ENCODE results near the gene SEMA3B. TPM values are rescaled to one million over a fixed set of nuclear protein-coding genes. Genes with fewer than 3 reads are reported as not detected.
"Not testable (repeated sequence)": the region's sequence is repeated elsewhere in the genome, so short reads cannot be mapped to it uniquely, and the experiment has no call there.

The SEMA3B gene
- total and polyA plus RNA-seq, 4 donors, result 39.6 to 95.7 (median 61.7) TPM

DNA sequence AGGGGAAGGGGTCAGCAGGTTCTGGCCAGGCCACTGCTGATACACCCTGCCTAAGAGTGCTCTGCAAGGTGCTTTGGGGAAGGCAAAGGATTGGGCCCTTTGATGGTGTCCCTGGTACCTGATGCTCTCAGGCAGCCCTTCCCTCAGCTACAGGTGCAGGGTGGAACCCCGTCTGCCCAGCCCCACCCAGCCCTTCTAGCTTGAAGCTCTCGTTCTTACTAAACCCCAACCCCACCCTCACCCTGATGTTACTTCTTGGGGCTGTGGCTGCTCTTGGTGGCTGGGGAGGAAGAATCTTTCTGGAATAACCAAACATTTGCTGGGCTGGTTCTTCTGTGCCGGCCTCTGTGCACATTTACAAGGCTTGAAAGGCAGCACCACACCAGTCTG lies 26.6 kb upstream of the SEMA3B start:
- 11 to 22% methylated on average over 3 of the region's 3 CpGs for WGBS, 2 donors
- DNase-seq (no peak), ATAC-seq (ENCODE audit: insufficient read depth, low FRiP score) (no peak)
- TF ChIP-seq CTCF (IDR thresholded peaks at IDR 0.05; ENCODE audit: control extremely low read depth, extremely low read depth), result no peak
- H3K27me3 ChIP-seq (ENCODE audit: control insufficient read depth in 3 of 3, insufficient read depth in 3 of 3, low read length in 2 of 3), result no peaks in the 10 kb centered on the region
- peak overlapping the region; percentile 84 to 95 for H3K27ac ChIP-seq (ENCODE audit: low read depth in 1 of 2, low read length in 1 of 2)
- peaks cover 0 to 11% (median 8%) of the 10 kb centered on the region in 4 donors for H3K36me3 ChIP-seq (ENCODE audit: control insufficient read depth in 4 of 4, insufficient read depth in 4 of 4, low read length in 4 of 4)
- H3K9ac ChIP-seq (ENCODE audit: insufficient read depth in 1 of 2, low read length in 2 of 2), result no peak overlapping the region
- H3K9me3 ChIP-seq (ENCODE audit: control insufficient read depth in 4 of 4, insufficient read depth in 3 of 4, low read length in 3 of 4), result no peaks in the 10 kb centered on the region
- H3K4me1 ChIP-seq (ENCODE audit: control insufficient read depth in 5 of 5, insufficient read depth in 5 of 5, low read length in 5 of 5), result peaks cover 2 to 59% (median 22%) of the 10 kb centered on the region in 5 donors
- H3K4me3 ChIP-seq, result no peak overlapping the region

GRCh38 chr3:50242851-50243542 lies 25.9 kb upstream of the SEMA3B start:
- Histone ChIP-seq H3K4me1 (ENCODE audit: control insufficient read depth in 5 of 5, insufficient read depth in 5 of 5, low read length in 5 of 5) (peaks cover 2 to 57% (median 22%) of the 10 kb centered on the region in 5 donors), H3K27me3 (ENCODE audit: control insufficient read depth in 3 of 3, insufficient read depth in 3 of 3, low read length in 2 of 3) (no peaks in the 10 kb centered on the region), H3K9ac (ENCODE audit: insufficient read depth in 1 of 2, low read length in 2 of 2) (peak overlapping the region in 1 of 2 donors; percentile 23), H3K4me3 (no peak overlapping the region), H3K36me3 (ENCODE audit: control insufficient read depth in 4 of 4, insufficient read depth in 4 of 4, low read length in 4 of 4) (peaks cover 0 to 12% (median 9%) of the 10 kb centered on the region in 4 donors), H3K27ac (ENCODE audit: low read depth in 1 of 2, low read length in 1 of 2) (peak overlapping the region; percentile 84 to 95), H3K9me3 (ENCODE audit: control insufficient read depth in 4 of 4, insufficient read depth in 3 of 4, low read length in 3 of 4) (no peaks in the 10 kb centered on the region)
- TF ChIP-seq CTCF (IDR thresholded peaks at IDR 0.05; ENCODE audit: control extremely low read depth, extremely low read depth), result no peak
- DNase-seq (peak; percentile 40 to 60 (median 47)), ATAC-seq (ENCODE audit: insufficient read depth, low FRiP score) (peak; percentile 27)
- WGBS, 2 donors, result 11 to 25% methylated on average over 13 to 14 of the region's 14 CpGs

GRCh38 chr3:50243543-50243895 lies 25.4 kb upstream of the SEMA3B start:
- no peak for ATAC-seq (ENCODE audit: insufficient read depth, low FRiP score)
- DNase-seq, result no peak
- H3K27ac ChIP-seq (ENCODE audit: low read depth in 1 of 2, low read length in 1 of 2), result peak overlapping the region; percentile 84 to 95
- H3K4me1 ChIP-seq (ENCODE audit: control insufficient read depth in 5 of 5, insufficient read depth in 5 of 5, low read length in 5 of 5), result peaks cover 2 to 58% (median 21%) of the 10 kb centered on the region in 5 donors
- WGBS, 2 donors, result 73 to 79% methylated on average over 4 of the region's 4 CpGs
- H3K27me3 ChIP-seq (ENCODE audit: control insufficient read depth in 3 of 3, insufficient read depth in 3 of 3, low read length in 2 of 3), result no peaks in the 10 kb centered on the region
- H3K9ac ChIP-seq (ENCODE audit: insufficient read depth in 1 of 2, low read length in 2 of 2), result peak overlapping the region in 1 of 2 donors; percentile 23
- no peak overlapping the region for H3K4me3 ChIP-seq
- peaks cover 0 to 12% (median 9%) of the 10 kb centered on the region in 4 donors for H3K36me3 ChIP-seq (ENCODE audit: control insufficient read depth in 4 of 4, insufficient read depth in 4 of 4, low read length in 4 of 4)
- TF ChIP-seq CTCF (IDR thresholded peaks at IDR 0.05; ENCODE audit: control extremely low read depth, extremely low read depth), result no peak
- H3K9me3 ChIP-seq (ENCODE audit: control insufficient read depth in 4 of 4, insufficient read depth in 3 of 4, low read length in 3 of 4), result no peaks in the 10 kb centered on the region

DNA sequence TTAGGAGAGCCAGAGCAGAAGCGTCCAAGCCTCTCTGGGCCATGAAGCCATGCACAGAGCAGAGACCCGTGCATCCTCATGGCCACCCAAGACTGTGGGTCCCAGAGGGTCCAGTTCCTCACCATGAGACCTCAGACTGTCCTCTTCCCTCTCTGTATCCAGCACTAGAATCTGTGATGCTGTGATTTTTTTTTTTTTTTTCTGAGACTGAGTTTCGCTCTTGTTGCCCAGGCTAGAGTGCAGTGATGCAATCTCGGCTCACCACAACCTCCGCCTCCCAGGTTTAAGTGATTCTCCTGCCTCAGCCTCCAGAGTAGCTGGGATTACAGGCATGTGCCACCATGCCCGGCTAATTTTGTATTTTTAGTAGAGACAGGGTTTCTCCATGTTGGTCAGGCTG lies 24.1 kb upstream of the SEMA3B start:
- not testable (repeated sequence) for H3K9me3 ChIP-seq (ENCODE audit: control insufficient read depth in 4 of 4, insufficient read depth in 3 of 4, low read length in 3 of 4); H3K9ac ChIP-seq (ENCODE audit: insufficient read depth in 1 of 2, low read length in 2 of 2); DNase-seq; H3K4me3 ChIP-seq; ATAC-seq (ENCODE audit: insufficient read depth, low FRiP score); H3K27me3 ChIP-seq (ENCODE audit: control insufficient read depth in 3 of 3, insufficient read depth in 3 of 3, low read length in 2 of 3)
- H3K27ac ChIP-seq (ENCODE audit: low read depth in 1 of 2, low read length in 1 of 2), result peak overlapping the region; percentile 76 to 90
- peaks cover 0 to 11% (median 4%) of the 10 kb centered on the region in 4 donors for H3K36me3 ChIP-seq (ENCODE audit: control insufficient read depth in 4 of 4, insufficient read depth in 4 of 4, low read length in 4 of 4)
- peaks cover 3 to 65% (median 16%) of the 10 kb centered on the region in 5 donors for H3K4me1 ChIP-seq (ENCODE audit: control insufficient read depth in 5 of 5, insufficient read depth in 5 of 5, low read length in 5 of 5)
- 47 to 54% methylated on average over 5 to 6 of the region's 6 CpGs for WGBS, 2 donors
